Thyroid gland (tissue), 4 donors: ENCODE measurements around the gene STN1. TPM values are rescaled to one million over a fixed set of nuclear protein-coding genes. Genes with fewer than 3 reads are reported as not detected.

Experiments used
- DNase-seq, 2 donors: peaks; one replicate each; pipeline ENCODE4 v3.0.0-alpha.2; 2019
- H3K27ac ChIP-seq, 3 donors: fragments of 200-600 bp; sonication (generic); 1 replicate in 2 of 3; 2 replicates in 1 of 3; pipeline ENCODE4 v1.5.1; 2016 to 2019; ENCODE audit warnings: mild to moderate bottlenecking in 1 of 3, moderate library complexity in 1 of 3
- H3K27me3 ChIP-seq: fragments of 200-600 bp; sonication (generic); one replicate; pipeline ENCODE4 v1.5.1; 2019
- H3K36me3 ChIP-seq, 2 donors: fragments of 200-600 bp; sonication (generic); one replicate each; pipeline ENCODE4 v1.5.1; 2016 to 2019
- H3K4me1 ChIP-seq, 2 donors: fragments of 200-600 bp; sonication (generic); one replicate each; pipeline ENCODE4 v1.5.1; 2017 to 2019
- H3K4me3 ChIP-seq, 3 donors: fragments of 200-600 bp; sonication (generic); replicated peaks in 1 of 3; 1 replicate in 2 of 3; 2 replicates in 1 of 3; pipeline ENCODE4 v1.5.1; 2016; ENCODE audit warnings: mild to moderate bottlenecking in 1 of 3
- H3K9me3 ChIP-seq: fragments of 200-600 bp; sonication (generic); one replicate; pipeline ENCODE4 v1.5.1; 2017
- POLR2A ChIP-seq, 2 donors: fragments of 450-650 bp; IDR thresholded peaks; one replicate each; pipeline ENCODE4 v1.6.1; 2017; ENCODE audit warnings: antibody characterized with exemption in 2 of 2, mild to moderate bottlenecking in 2 of 2, moderate library complexity in 1 of 2
- WGBS, 2 donors: methylation state at CpG; one replicate each; pipeline ENCODE4 v1.1.5; 2017; 5-methylcytosine and 5-hydroxymethylcytosine counted together
- intact Hi-C: fragments of 100-400 bp; cut with DNase I; formaldehyde crosslinking; loops from one replicate; pipeline ENCODE4 v1.15.1; 2023
- total RNA-seq, 4 donors: library from RNA; depleted of rRNA; stranded (reverse); fragments of >200 nt; gene quantifications; one replicate each; pipeline ENCODE4 v1.2.3, GENCODE V29; 2016
- TF ChIP-seq, protein P1 (sequence below), 6 experiments: fragments of 200-600 bp in 3 of 6; fragments of 450-650 bp in 3 of 6; sonication (generic) in 3 of 6; IDR thresholded peaks; one replicate each; pipeline ENCODE4 v1.5.1; 2016 to 2019; ENCODE audit warnings: antibody characterized with exemption in 6 of 6, mild to moderate bottlenecking in 2 of 6, inconsistent platforms in 1 of 6, moderate library complexity in 1 of 6

The STN1 gene
- total RNA-seq, 4 donors from 2014 or later, result 20.7 to 37.1 (median 30.7) TPM

DNA sequence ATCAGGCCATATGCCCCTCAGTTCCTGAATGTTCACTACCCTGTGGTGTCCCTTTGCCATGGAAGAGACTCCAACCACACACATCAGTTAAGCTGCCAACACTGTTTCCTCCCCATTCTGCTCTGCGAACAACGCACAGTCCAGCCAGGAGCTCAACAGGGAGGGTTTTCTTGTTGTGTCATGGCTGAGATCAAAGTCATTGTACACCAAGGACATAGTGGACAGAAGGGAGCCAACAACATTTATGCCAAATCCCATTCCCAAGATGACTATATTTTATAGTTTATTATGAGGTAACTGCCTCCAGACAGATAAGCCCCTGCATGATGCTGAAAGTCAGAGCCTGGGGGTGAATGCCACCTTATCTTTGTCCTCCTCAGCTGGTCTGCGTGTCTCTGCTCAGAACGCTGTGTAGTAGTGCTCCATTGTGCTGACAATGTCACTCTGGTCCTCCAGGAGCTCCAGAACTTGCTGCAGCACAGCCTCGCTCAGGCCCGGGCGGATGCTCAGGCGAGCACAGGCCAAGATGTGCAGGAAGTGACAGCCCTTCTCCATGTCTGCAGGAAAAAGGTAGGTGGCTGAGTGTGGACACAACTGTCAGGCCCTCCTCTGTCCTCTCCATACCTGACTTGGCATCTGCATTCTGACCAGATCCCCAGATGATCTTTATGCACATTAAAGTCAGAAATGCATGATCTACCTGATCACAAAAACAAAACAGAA is 35.5 kb downstream of the STN1 start:
- Histone ChIP-seq H3K9me3 (no peaks in the 10 kb centered on the region), H3K36me3 (peaks cover 7 to 16% of the 10 kb centered on the region in 2 donors), H3K4me3 (no peak overlapping the region), H3K4me1 (peaks cover 2 to 10% of the 10 kb centered on the region in 2 donors), H3K27me3 (no peaks in the 10 kb centered on the region), H3K27ac (no peak overlapping the region)
- WGBS, 2 donors, result 78 to 93% methylated on average over 5 to 8 of the region's 8 CpGs
- TF ChIP-seq POLR2A (IDR thresholded peaks at IDR 0.05), result no peak
- TF ChIP-seq, protein P1, sequence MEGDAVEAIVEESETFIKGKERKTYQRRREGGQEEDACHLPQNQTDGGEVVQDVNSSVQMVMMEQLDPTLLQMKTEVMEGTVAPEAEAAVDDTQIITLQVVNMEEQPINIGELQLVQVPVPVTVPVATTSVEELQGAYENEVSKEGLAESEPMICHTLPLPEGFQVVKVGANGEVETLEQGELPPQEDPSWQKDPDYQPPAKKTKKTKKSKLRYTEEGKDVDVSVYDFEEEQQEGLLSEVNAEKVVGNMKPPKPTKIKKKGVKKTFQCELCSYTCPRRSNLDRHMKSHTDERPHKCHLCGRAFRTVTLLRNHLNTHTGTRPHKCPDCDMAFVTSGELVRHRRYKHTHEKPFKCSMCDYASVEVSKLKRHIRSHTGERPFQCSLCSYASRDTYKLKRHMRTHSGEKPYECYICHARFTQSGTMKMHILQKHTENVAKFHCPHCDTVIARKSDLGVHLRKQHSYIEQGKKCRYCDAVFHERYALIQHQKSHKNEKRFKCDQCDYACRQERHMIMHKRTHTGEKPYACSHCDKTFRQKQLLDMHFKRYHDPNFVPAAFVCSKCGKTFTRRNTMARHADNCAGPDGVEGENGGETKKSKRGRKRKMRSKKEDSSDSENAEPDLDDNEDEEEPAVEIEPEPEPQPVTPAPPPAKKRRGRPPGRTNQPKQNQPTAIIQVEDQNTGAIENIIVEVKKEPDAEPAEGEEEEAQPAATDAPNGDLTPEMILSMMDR (IDR thresholded peaks at IDR 0.05), result no peak
- DNase-seq, result no peak
- intact Hi-C loops, result loop anchor here (5.0 kb wide), 1 partner anchor 170 kb away; no protein-coding TSS in a partner anchor

DNA sequence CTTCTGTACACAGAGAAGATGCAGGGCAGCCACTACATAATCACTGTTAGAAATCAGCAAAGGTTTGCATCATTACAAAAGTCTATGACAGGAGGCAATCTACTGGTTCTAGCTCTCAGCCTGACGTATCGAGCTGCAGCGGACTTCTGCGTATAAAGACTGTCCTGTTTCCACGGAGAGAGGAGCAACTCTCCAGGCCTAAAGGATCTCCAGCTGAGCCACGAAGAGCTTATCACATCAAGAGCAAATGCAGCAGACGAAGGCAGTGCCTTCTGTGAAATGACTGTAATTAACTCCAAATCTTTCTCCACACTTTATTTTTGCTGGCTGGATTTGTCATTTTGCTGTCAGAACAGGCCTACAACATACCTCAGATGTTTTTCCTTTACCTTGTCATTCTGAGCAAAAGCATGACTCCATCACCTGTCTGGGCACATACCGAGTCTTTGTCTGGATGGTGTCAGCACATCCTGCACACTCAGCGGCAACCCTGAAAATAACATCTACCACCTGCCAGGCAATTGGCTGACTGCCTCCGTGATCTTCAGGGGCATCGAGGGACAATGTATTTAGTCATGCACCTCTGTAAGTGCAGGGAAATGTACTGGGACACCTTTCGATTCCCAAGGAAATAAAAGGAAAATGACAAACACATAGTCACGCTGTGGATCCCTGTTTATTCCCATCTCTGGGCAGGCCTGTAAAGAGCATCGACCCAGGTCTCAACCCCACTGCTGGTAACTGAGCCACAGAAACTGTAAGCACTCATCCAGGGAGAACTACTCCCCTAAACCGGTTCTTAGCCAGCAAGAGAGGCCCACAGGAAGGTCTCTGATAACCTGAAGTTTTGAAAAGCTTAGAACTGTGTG is 36.3 kb downstream of the STN1 start:
- Histone ChIP-seq H3K9me3 (no peaks in the 10 kb centered on the region), H3K27me3 (no peaks in the 10 kb centered on the region), H3K4me3 (no peak overlapping the region), H3K4me1 (peaks cover 4 to 14% of the 10 kb centered on the region in 2 donors), H3K27ac (no peak overlapping the region), H3K36me3 (peaks cover 7 to 16% of the 10 kb centered on the region in 2 donors)
- TF ChIP-seq POLR2A (IDR thresholded peaks at IDR 0.05), result no peak
- TF ChIP-seq, protein P1 (IDR thresholded peaks at IDR 0.05), result no peak
- 86 to 89% methylated on average over 15 of the region's 15 CpGs for WGBS, 2 donors
- DNase-seq, result no peak
- intact Hi-C loops, result loop anchor here (5.0 kb wide), 1 partner anchor 169 kb away; no protein-coding TSS in a partner anchor

DNA sequence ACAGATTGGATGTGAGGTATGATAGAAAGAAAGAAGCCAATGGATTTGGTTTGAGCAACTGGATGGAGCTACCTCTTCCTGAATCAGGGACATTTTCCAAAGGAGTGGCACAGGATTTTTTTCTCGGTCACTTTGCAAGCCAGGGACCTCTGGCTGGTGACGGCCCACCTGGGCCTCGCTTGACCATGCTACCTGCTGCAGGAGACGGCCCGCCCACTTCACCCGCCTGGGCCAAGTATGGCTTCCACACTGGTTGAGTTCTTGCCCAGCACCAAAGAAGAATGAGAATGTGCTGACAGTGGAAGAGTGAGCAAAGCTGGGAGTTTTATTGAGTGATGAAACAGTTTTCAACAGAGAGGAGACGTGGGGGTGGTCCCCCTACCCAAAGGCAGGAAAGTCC is 38.2 kb downstream of the STN1 start:
- peaks cover 4 to 14% of the 10 kb centered on the region in 2 donors for H3K4me1 ChIP-seq
- no peak for DNase-seq
- no peaks in the 10 kb centered on the region for H3K27me3 ChIP-seq
- no peak overlapping the region for H3K27ac ChIP-seq
- H3K9me3 ChIP-seq, result no peaks in the 10 kb centered on the region
- H3K4me3 ChIP-seq, result no peak overlapping the region
- intact Hi-C loops, result loop anchor here (5.0 kb wide), 1 partner anchor 168 kb away; no protein-coding TSS in a partner anchor
- no peak for TF ChIP-seq POLR2A (IDR thresholded peaks at IDR 0.05)
- TF ChIP-seq, protein P1 (IDR thresholded peaks at IDR 0.05), result no peak
- H3K36me3 ChIP-seq, result peaks cover 7 to 16% of the 10 kb centered on the region in 2 donors
- WGBS, 2 donors, result 95 to 98% methylated on average over 7 of the region's 7 CpGs

DNA sequence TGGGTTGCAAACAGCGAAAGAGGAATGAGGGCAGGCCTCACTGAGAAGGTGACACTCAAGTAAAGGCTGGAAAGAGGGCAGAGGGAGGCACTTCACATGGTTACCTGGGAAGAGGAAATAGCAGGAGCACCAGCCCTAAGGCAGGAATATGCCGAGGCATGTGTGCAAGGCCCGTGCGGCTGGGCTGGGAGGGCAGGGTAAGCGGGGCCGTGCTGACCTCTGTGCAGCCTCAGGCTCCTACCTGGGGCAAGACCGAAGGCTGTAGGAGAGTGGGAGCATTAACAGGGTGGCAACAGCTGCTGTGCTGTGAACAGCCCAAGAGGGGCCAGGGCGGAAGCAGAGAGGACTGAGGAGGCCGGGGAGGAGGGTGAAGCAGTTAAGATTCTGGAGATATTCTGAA is 38.6 kb downstream of the STN1 start:
- Histone ChIP-seq H3K4me3 (no peak overlapping the region), H3K27me3 (no peaks in the 10 kb centered on the region)

More for the DNA sequence above, 38.6 kb downstream of the STN1 start:
- intact Hi-C loops, result no loop called here
- WGBS, 2 donors, result 89 to 91% methylated on average over 9 of the region's 9 CpGs
- Histone ChIP-seq H3K9me3 (no peaks in the 10 kb centered on the region), H3K4me1 (peaks cover 4 to 14% of the 10 kb centered on the region in 2 donors), H3K36me3 (peaks cover 7 to 16% of the 10 kb centered on the region in 2 donors), H3K27ac (no peak overlapping the region)
- no peak for DNase-seq
- TF ChIP-seq, protein P1 (IDR thresholded peaks at IDR 0.05), result no peak
- no peak for TF ChIP-seq POLR2A (IDR thresholded peaks at IDR 0.05)
